ENCODE data around the gene SLC7A11.

SLC7A11 gene

DNA sequence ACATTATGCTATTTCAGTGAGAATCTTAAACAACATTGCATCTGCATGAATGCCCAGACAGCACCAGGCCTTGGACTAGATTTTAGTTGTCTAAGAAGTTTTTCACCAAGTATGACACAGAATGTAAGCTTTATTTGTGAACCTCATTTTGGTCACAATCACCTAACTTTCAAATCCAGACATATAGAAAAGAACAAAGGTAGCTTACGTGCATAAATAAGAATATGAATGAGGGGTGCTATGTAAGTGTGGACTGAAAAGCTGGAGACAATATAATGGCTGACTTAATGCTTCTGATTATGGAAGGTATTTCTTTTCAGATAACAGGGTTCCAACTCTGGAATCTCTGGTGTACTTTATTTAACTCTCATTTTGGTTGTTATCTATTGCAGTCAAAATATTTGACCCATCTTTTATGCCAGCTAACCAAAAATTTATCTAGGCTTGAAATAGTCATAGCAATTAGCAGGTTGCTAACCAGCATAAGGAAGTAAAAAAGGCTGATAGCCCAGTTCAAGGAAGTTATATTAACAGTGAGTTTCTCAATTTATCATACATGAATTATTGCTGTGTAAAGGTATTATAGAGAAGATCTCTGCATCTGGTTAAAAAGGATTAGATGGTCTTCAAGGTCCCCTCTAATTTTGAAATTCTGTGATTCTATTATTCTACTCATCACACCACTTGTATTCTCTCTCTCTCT is 36.5 kb downstream of the SLC7A11 start:
- H3K27ac ChIP-seq (ENCODE audit: poor library complexity, severe bottlenecking): no peak overlapping the region
- peaks cover 67% of the 10 kb centered on the region for H3K36me3 ChIP-seq (ENCODE audit: low read depth)
- no peaks in the 10 kb centered on the region for H3K27me3 ChIP-seq (ENCODE audit: insufficient read depth, poor library complexity, severe bottlenecking)
- ATAC-seq (ENCODE audit: low read depth) (no peak), DNase-seq (ENCODE audit: low spot score) (no peak)
- peaks cover 27% of the 10 kb centered on the region for H3K4me1 ChIP-seq (ENCODE audit: insufficient read depth, poor library complexity, severe bottlenecking)
- TF ChIP-seq, protein P1, sequence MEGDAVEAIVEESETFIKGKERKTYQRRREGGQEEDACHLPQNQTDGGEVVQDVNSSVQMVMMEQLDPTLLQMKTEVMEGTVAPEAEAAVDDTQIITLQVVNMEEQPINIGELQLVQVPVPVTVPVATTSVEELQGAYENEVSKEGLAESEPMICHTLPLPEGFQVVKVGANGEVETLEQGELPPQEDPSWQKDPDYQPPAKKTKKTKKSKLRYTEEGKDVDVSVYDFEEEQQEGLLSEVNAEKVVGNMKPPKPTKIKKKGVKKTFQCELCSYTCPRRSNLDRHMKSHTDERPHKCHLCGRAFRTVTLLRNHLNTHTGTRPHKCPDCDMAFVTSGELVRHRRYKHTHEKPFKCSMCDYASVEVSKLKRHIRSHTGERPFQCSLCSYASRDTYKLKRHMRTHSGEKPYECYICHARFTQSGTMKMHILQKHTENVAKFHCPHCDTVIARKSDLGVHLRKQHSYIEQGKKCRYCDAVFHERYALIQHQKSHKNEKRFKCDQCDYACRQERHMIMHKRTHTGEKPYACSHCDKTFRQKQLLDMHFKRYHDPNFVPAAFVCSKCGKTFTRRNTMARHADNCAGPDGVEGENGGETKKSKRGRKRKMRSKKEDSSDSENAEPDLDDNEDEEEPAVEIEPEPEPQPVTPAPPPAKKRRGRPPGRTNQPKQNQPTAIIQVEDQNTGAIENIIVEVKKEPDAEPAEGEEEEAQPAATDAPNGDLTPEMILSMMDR (IDR thresholded peaks at IDR 0.05; ENCODE audit: poor library complexity, severe bottlenecking): no peak
- H3K9me3 ChIP-seq (ENCODE audit: severe bottlenecking): no peaks in the 10 kb centered on the region
- H3K4me3 ChIP-seq (ENCODE audit: severe bottlenecking): no peak overlapping the region

DNA sequence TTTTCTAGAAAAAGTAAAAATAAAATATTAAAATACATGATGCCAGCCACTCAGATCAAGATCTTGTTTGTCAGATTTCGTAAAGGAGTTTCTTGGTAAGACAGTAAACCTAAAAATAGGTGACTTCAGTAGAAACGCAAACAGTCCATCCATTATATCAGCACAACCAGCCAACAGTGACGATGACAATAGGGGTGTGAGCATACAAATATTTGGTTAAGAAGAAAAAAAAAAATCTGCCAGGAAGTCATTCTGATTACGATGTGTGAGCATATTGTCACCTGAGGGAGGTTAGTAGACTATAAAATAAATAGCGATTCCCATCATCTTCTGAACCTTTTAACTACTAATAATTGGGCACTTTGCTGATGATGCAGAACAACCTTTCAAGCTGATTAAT is 37.6 kb downstream of the SLC7A11 start:
- ATAC-seq (ENCODE audit: low read depth) (no peak), DNase-seq (ENCODE audit: low spot score) (no peak)
- Histone ChIP-seq H3K27ac (ENCODE audit: poor library complexity, severe bottlenecking) (no peak overlapping the region), H3K9me3 (ENCODE audit: severe bottlenecking) (no peaks in the 10 kb centered on the region), H3K4me3 (ENCODE audit: severe bottlenecking) (no peak overlapping the region), H3K27me3 (ENCODE audit: insufficient read depth, poor library complexity, severe bottlenecking) (no peaks in the 10 kb centered on the region), H3K4me1 (ENCODE audit: insufficient read depth, poor library complexity, severe bottlenecking) (peaks cover 30% of the 10 kb centered on the region), H3K36me3 (ENCODE audit: low read depth) (peaks cover 65% of the 10 kb centered on the region)
- TF ChIP-seq, protein P1 (IDR thresholded peaks at IDR 0.05; ENCODE audit: poor library complexity, severe bottlenecking): no peak

DNA sequence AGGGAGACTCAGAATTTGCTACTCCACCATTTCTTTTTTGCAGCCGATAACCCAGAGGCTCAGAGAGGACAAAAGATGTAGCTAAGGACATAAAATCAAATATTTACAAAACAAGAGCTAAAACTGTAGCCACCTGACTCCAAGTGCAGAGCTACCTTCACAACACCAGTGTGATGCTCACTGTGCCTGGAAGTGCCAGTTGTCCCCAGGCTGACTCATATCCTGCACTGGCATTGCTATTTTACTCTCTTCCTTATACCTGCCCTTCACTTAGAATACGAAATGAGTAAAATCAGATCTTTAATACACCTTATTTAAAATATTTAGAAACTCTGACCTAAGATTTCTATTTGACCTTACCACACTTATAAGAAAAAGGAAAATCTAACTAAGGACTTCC is 39.5 kb downstream of the SLC7A11 start:
- Histone ChIP-seq H3K27me3 (ENCODE audit: insufficient read depth, poor library complexity, severe bottlenecking) (no peaks in the 10 kb centered on the region), H3K4me3 (ENCODE audit: severe bottlenecking) (no peak overlapping the region), H3K4me1 (ENCODE audit: insufficient read depth, poor library complexity, severe bottlenecking) (peaks cover 32% of the 10 kb centered on the region), H3K9me3 (ENCODE audit: severe bottlenecking) (no peaks in the 10 kb centered on the region), H3K36me3 (ENCODE audit: low read depth) (peaks cover 63% of the 10 kb centered on the region), H3K27ac (ENCODE audit: poor library complexity, severe bottlenecking) (no peak overlapping the region)
- TF ChIP-seq, protein P1 (IDR thresholded peaks at IDR 0.05; ENCODE audit: poor library complexity, severe bottlenecking): no peak
- DNase-seq (ENCODE audit: low spot score): no peak
- ATAC-seq (ENCODE audit: low read depth): no peak

DNA sequence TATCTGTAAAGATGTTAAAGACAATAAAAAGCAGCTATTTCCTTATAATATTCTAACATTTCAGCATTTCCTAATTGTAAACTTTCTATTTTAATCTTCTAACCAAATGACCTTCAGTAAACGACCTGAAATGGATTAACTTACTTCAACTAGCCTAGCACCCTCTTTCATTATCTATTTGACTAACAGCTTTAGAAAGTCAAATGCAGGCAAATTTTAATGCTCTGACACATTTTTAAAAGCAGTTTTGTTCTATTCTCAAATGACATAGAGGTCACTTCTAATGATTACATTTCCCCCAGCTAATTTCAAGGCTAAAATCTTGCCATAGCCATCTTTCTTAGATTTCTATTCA is 41.9 kb downstream of the SLC7A11 start:
- no peak for ATAC-seq (ENCODE audit: low read depth)
- peak overlapping the region; percentile 91 for H3K27ac ChIP-seq (ENCODE audit: poor library complexity, severe bottlenecking)
- H3K36me3 ChIP-seq (ENCODE audit: low read depth): peaks cover 72% of the 10 kb centered on the region
- peaks cover 32% of the 10 kb centered on the region for H3K4me1 ChIP-seq (ENCODE audit: insufficient read depth, poor library complexity, severe bottlenecking)
- H3K9me3 ChIP-seq (ENCODE audit: severe bottlenecking): no peaks in the 10 kb centered on the region
- H3K4me3 ChIP-seq (ENCODE audit: severe bottlenecking): no peak overlapping the region
- TF ChIP-seq, protein P1 (IDR thresholded peaks at IDR 0.05; ENCODE audit: poor library complexity, severe bottlenecking): no peak
- H3K27me3 ChIP-seq (ENCODE audit: insufficient read depth, poor library complexity, severe bottlenecking): no peaks in the 10 kb centered on the region
- no peak for DNase-seq (ENCODE audit: low spot score)

DNA sequence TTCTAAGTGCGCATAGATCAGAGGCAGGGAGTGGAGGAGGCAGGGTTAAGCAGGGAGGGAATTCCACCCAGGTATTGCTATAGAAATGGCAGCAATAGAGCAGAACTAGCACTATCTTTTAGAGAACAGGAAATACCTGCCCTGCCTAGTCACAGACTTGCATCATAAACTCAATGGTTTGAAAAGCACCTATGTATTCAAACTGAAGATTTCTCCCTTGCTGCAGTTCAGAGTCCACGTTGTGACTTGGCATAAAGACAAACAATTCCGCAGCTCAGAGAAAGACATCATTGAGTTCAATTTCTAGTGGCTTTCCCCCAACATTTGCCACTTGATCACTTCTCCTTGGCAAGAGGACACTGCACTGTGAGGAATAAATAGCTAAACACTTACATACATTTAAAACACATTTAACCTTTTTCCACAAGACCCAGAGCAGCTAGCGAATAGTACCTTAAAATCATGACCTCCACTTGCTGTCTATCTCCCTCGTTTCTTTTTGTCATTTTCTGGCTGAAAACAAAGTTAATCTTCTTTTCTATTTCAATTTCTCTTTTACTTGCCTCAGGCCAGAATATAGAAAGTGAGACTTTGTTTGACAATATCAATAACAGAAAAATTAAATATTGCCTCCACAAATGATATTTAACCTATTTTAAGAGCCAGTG is 42.4 kb downstream of the SLC7A11 start:
- peak; percentile 100 for ATAC-seq (ENCODE audit: low read depth)
- TF ChIP-seq, protein P1 (IDR thresholded peaks at IDR 0.05; ENCODE audit: poor library complexity, severe bottlenecking): no peak
- Histone ChIP-seq H3K9me3 (ENCODE audit: severe bottlenecking) (no peaks in the 10 kb centered on the region), H3K4me1 (ENCODE audit: insufficient read depth, poor library complexity, severe bottlenecking) (peaks cover 32% of the 10 kb centered on the region), H3K27me3 (ENCODE audit: insufficient read depth, poor library complexity, severe bottlenecking) (no peaks in the 10 kb centered on the region), H3K4me3 (ENCODE audit: severe bottlenecking) (no peak overlapping the region), H3K27ac (ENCODE audit: poor library complexity, severe bottlenecking) (peak overlapping the region; percentile 91), H3K36me3 (ENCODE audit: low read depth) (peaks cover 73% of the 10 kb centered on the region)
- DNase-seq (ENCODE audit: low spot score): peak; percentile 72
